HG03064 (cell line): Measurements from ENCODE around the gene OTUB1.

ENCODE experiments used
- ATAC-seq: cut with Tn5 transposase; IDR thresholded peaks from one replicate; pipeline ENCODE4 v1.9.1; 2021; ENCODE audit warnings: low read depth; ENCODE audit not compliant: unreplicated experiment

The OTUB1 gene

DNA sequence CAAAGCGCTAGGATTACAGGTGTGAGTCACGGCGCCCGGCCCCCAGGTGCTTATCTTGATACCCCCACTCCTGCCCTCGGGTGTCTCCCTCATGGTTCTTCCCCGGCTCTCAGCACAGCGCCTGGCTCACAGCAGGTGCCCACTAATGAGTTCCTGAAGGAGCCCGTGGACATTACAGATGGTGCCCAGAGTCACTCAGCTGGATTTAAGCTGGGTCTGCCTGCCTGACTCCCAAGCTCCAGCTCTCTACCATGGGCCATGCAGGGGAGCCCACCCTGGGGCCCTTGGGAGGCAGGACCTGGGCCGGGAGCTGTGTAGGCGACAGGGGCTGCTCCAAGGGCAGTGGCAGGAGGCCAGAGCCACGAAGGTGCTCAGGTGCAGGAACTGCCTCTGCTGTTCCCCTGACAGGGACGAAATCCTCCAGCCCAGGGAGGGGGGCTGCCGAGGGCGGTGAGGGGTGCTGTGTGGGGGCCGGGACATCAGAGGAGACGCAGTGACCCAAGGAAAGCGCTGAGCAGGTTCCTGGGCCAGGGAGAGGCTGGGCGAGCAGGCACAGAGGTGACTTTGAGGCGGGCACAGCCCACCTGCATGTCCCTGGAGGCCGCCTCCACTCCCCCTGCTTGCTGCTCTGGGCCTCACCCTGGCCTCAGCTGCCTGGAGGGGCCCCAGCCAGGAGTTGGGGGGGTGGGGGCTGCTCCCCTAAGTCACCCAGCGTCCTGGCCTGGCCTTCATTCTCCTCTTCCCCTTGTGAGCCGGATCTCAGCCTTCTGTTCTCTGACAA lies 34.9 kb downstream of the OTUB1 start:
- no peak for ATAC-seq

GRCh38 chr11:64021757-64022093 lies 35.5 kb downstream of the OTUB1 start:
- ATAC-seq, result no peak

- ATAC-seq, result no peak
Measured at GRCh38 chr11:64022125-64022784, 36.0 kb downstream of the OTUB1 start.

DNA sequence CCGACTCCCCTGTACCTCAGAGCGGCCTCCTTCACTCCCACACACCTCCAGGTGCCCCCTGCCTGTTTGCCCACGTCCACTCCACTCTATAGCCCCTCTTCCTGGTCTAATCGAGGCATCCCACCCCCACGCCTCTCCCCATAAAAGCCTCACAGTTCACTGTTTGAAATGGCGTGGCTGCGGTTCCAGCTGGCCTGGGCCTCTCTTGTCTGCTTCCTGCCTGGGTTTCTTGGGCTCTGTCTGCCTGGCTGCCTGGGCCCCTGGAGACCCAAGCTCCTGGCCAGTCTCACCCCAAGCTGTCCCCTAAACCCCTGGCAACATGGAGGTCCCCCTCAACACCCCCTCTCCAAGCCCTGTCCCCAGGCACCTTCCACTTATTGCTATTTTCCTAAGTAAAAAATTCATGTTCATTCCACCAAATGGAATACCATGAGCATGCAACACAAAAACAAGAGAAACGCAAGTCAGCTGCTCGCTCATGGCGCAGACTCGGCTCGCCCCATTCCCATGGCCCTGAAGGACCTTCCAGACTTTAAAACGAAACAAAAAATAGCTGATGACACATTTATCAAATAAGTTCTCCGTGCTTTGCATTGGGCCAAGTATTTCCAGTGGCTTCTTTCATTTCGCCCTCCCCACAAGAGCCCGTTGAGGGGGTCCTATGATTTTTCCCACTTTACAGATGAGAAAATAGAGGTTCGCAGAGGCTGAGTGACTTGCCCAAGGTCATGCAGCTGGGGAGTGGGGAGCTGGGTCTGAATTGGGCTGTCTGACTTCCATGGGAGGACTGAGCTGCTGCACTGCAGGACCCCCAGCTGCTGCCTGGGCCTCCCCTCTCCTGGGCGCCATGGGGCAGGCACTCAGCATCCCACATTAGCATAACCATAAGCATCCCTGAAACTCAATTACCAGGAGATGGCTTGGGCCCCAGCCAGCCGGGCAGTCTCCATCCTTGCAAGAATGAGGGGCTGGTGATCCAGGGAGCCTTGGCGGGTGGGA lies 37.8 kb downstream of the OTUB1 start:
- no peak for ATAC-seq

DNA sequence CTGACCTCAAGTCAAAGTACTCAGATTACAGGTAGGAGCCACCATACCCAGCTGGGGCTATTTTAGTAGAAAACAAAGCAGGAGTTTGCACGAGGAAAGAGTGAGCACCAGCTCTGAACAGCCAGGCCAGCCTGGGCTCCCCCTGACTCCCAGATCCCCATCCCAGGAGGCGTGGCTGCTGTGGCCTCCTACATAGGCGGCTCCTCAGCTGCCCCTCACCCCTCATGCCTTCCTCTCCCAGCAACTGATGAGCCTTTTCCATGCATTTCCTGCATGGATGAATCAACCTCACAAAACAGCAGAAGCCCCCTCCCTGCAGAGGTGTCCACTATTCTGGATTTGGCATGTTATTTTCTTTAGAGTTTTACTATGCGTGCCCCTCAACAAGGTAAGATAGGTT lies 39.0 kb downstream of the OTUB1 start:
- no peak for ATAC-seq

DNA sequence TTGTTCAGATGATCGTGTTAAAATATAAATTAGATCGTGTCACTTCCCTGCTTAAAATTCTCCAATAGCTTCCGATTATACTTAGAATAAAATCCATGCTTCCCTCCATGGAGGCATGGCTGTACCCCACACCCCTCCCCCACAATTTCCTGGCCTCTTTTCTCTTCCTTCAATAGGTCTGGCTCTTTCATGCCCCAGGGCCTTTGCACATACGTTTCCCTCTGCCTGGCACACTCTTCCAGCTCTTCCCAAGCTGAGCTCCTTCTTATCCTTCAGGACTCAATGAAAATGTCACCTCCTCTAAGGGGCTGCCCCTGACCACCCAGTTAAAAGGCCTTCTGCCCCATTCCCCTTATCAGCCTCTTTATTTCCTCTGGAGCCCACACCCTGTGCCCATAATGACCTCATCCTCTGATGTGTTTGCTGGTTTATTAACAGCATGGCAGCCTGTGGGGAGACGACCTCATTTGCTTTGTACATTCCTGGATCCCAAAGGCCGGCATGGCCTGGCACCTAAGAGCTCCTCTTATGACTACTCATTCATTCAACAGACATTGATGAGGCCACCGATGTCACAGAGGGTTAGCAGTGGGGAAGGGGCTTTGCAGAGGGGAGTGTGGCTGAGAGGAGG lies 40.5 kb downstream of the OTUB1 start:
- ATAC-seq, result no peak

DNA sequence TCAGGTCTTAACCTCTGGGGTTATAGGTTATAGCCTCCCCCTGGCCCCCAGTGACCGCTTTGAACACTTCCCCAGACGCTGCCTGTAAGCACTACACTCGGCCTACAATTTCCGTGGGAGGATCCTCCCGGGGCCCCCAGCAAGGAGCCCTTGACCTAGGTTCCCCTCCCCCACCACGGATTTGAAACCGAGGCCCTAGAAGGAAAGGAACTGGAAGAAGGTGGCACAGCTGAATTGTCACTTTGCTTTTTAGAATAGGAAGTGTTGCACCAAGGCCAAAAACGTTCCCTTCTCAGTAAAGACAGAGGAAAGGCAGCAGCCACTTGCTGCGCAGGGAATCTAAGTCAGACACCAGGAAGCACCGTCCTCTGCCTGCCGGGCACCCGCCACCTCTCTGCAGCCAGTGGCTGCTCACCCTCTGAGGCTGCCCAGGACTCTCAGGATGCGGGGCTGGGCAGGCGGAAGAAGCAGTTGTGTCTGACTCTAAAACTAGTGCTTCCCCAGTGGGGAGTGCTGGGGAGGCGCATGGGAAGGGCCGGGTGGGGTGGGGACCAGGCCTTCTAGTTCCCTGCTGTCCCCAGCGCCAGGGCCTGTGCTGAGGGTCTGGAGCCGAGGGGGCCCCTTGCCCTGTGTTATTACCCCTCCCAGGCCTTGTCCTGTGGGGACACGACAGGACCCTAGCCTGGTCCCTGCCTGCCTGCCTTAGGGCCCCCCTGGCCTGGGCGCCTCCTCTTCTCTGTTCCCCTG lies 41.6 kb downstream of the OTUB1 start:
- ATAC-seq, result no peak

DNA sequence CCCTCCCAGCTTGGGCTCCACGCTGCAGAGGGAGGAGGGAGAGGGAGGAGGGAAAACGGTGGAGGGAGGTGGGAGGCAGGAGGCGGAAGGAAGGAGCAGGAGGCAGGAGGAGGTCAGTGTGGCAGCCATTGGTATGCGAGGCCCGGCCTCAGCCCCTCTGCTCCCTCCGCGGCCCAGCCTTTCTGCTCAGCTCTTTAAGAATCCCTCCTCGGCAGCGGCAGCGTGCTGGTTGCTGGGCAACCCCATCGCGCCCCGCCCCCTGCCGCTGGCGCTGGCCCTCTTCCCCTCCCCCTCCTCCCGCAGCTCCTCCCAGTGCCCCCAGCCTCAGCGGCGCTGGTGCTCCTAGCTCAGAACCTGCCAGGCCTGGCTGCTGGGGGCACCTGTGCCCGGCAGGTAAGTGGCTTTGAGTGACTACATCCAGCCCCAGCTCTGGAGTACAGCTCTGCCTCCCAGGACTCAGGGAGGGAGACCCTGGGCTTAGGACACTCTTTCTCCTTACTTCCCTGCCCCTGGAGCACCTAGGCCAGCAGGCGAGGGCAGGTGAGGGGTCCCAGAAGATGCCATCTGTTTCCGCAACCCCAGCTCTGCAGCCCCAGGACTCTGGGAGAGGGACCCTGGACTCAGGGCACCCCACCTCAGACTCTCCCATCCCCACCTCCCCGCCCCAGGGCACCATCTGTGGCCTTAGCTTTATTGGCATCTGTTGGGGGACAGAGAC lies 42.3 kb downstream of the OTUB1 start:
- no peak for ATAC-seq

GRCh38 chr11:64029773-64030172 lies 43.5 kb downstream of the OTUB1 start:
- ATAC-seq, result no peak

- no peak for ATAC-seq
Measured at GRCh38 chr11:64031001-64031400, 44.8 kb downstream of the OTUB1 start.

DNA sequence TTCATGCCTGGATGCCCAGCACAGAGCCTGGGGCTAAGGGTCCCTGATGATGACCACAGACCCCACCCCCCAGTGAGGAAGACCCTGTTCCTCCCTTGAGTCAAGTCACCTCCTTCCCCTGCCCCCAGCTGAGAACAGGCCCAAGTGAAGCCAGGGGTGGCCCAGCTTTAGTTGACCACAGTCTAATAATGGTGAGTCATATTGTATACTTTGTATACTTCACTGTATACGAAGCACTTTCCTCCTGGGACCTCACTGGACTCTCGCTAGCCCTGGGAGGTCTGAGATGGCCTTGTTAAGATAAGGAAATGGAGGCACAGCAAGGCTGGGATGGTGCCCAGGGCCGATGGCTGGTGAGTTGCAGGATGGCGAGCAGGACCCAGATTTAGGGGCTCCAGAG lies 45.8 kb downstream of the OTUB1 start:
- no peak for ATAC-seq

- ATAC-seq, result no peak
Measured at GRCh38 chr11:64034411-64034811, 48.2 kb downstream of the OTUB1 start.

GRCh38 chr11:64035081-64035524 lies 48.9 kb downstream of the OTUB1 start:
- ATAC-seq, result no peak

- ATAC-seq, result no peak
Measured at GRCh38 chr11:64035576-64035975, 49.3 kb downstream of the OTUB1 start, which contains the start of gene FLRT1. FLRT1 (plus strand) TSS chr11:64035931; CDS start chr11:64116268, 80,337 bp downstream.

- no peak for ATAC-seq
Measured at GRCh38 chr11:64036087-64037026, 50.1 kb downstream of the OTUB1 start.

DNA sequence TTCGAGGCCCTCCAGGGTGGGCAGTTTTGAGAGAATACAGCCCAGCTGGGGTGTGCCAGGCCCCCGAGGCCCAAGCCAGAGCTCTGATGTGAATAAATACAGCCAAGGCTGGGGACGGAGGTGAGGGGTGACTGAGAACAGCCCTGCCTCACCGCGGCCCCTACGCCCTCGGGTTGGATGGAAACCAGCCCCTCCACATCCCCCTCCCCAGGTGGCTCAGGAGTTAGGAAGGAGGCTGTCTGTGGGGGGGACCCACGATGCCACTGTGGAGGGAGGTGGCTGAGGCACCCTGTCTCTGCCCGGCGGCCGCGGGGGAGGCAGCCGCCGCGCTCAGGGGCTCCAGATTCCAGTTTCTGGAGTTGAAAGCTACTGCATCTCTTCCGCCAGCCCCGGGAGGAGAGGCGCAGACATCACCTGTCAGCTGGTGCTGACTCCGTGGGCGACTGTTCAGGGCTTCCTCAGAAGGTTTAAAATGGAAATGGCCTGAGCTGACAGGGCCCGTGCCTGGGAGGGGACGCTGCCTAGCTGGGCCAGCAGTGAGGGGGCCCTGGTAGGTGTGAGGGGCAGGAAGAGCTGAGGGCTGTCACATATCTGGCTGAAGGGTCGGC lies 50.9 kb downstream of the OTUB1 start:
- no peak for ATAC-seq

DNA sequence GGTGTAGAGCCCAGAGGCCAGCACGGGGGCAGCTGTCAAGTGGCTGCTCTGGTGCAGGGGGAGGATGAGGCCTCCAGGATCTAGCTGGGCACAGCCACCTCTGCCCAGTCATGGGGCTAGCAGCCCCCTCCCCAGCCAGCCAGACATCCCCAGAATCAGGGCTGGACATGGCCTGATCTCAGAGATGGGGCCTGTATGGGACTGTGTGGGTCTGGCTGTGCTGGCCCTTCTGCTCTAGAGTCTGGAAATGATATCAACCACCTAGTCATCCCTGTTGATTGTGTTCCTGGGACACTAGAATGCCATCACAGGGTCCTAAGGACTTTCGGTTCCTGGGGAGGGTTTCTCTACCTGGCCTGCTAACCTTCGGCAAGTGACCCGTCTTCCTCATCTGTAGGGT lies 52.3 kb downstream of the OTUB1 start:
- ATAC-seq, result no peak
